GM21717 (cell line): ENCODE measurements around the gene RAET1G.
"Not testable (repeated sequence)": the region's sequence is repeated elsewhere in the genome, so short reads cannot be mapped to it uniquely, and the experiment has no call there.

Experiments used
- ATAC-seq: cut with Tn5 transposase; IDR thresholded peaks from one replicate; pipeline ENCODE4 v1.9.1; 2021; ENCODE audit warnings: mild to moderate bottlenecking, moderate library complexity; ENCODE audit not compliant: unreplicated experiment

Gene RAET1G

GRCh38 chr6:149935246-149935645 is 12.3 kb upstream of the RAET1G start:
- no peak for ATAC-seq

- no peak for ATAC-seq
These were observed 11.6 kb upstream of the RAET1G start for GRCh38 chr6:149934249-149935156.

GRCh38 chr6:149933461-149933860 is 10.5 kb upstream of the RAET1G start:
- no peak for ATAC-seq

GRCh38 chr6:149933036-149933435 is 10.1 kb upstream of the RAET1G start:
- no peak for ATAC-seq

GRCh38 chr6:149931501-149931900 is 8.6 kb upstream of the RAET1G start:
- ATAC-seq, result no peak

GRCh38 chr6:149929422-149929821 is 6.5 kb upstream of the RAET1G start:
- no peak for ATAC-seq

GRCh38 chr6:149927025-149927424 is 4.1 kb upstream of the RAET1G start:
- not testable (repeated sequence) for ATAC-seq

GRCh38 chr6:149925974-149926777 is 3.3 kb upstream of the RAET1G start:
- ATAC-seq, result peak; percentile 63

GRCh38 chr6:149925253-149925973 is 2.5 kb upstream of the RAET1G start:
- no peak for ATAC-seq

GRCh38 chr6:149924933-149925252 is 2.0 kb upstream of the RAET1G start:
- ATAC-seq, result no peak

- ATAC-seq, result no peak
These were observed 1.4 kb upstream of the RAET1G start for GRCh38 chr6:149924206-149924932.

- no peak for ATAC-seq
These were observed 536 bp upstream of the RAET1G start for GRCh38 chr6:149923327-149923986.

- not testable (repeated sequence) for ATAC-seq
These were observed 830 bp downstream of the RAET1G start for GRCh38 chr6:149922091-149922490.

- ATAC-seq, result no peak
These were observed 1.6 kb downstream of the RAET1G start for GRCh38 chr6:149921361-149921760.

- ATAC-seq, result no peak
These were observed 3.1 kb downstream of the RAET1G start for GRCh38 chr6:149919834-149920225.

GRCh38 chr6:149919126-149919833 is 3.6 kb downstream of the RAET1G start:
- not testable (repeated sequence) for ATAC-seq

- no peak for ATAC-seq
These were observed 4.6 kb downstream of the RAET1G start for GRCh38 chr6:149918151-149918905.

- no peak for ATAC-seq
These were observed 5.2 kb downstream of the RAET1G start for GRCh38 chr6:149917679-149918078.
